NCI-H510A (cell line): ENCODE data around the gene MAIP1.

Experiments used
- DNase-seq: peaks from one replicate; lab custom pipeline; 2025; lab: John Stamatoyannopoulos, UW

The MAIP1 gene

DNA sequence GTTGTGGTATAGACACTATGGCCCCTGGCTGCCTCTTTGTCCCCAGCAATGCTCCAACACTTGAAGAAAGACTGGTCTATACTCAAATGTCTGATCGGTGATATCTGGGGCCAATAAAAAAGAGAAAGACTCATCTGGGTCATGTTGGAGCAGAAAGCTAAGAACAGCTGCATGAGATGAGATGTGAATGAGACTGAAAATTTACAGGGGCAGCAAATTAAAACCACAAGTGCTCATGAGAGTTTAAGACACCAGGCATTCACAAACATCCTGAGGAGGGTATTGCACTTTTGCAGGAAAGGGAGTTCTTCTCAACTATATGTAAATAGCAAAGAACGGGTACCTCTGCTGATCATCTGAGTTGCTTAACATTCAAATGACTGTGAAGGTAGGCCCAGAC lies 36.3 kb downstream of the MAIP1 start:
- DNase-seq, result no peak

DNA sequence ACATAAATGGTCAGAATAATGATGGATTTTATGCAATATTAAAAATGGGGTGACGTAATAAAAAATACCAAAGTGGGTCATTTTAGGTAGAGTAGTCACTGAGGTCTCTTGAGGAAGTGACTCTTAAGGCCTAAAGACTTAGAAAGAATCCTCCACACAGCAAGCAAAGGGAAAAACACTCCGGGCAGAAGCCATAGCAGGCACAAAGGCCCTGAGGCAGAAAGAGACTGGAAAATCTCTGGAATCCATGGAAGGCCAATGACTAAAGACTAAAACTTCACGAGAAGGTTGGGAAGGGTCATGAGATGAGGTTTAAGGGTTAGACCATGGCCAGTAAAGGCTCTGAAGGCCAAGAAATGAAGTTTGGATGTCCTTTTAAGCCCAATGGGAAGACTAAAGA lies 36.9 kb downstream of the MAIP1 start:
- no peak for DNase-seq

DNA sequence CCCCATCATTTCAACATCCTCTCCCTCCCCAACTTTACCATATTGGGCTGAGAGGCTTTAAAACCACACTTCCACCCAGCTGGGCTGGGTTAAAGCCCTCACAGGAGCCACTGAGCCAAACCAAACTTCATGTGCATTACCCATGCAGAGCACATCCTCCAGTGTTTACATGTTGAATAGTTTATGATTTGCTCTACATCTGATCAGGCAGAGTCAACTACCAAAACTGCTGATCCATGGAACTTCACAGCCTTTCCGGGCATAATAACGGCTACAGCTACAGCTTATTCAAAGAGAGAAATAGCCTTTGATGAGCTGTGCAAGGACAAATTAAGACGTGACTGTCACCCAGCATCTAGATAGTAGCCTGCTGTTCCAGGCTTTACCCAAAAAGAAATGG lies 39.0 kb downstream of the MAIP1 start:
- DNase-seq, result no peak

DNA sequence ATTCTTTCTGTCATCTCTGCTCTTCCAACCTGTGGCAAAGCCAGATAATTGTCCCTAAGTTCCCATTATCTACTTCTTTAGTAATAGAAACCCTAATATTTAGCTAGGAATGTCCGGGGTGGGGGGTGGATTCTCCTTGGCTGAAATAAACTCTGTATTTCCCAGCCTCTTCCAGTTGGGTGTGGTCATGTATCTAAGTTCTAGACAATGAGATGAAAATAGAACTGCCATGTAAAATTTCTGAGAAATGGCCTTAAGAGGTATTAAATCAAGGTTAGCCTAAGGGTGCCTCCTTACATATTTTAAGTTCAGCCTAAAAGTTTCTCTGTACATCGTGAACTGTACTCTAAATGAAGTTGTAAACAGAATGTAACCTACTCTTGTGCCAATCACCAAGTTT lies 39.5 kb downstream of the MAIP1 start:
- DNase-seq, result no peak

DNA sequence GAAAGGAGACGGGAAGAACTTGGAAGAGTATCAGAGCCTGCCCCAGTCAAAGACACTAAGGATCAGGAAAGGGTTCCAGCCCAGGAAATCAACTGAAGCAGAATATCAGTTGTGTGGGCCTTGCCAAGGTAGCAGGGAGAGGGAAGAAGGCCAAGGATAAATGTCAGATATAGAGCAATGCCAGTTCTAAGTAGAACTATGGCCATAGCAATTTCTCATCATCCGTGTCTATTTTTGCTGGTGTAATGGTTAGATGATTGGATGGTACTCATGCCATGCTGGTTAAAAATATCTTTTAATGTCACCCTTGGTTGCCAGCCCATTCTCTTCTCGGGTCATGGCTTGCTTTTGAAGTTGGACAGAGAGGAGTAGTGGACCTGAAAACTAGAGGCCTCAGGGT lies 41.9 kb downstream of the MAIP1 start:
- DNase-seq, result no peak

DNA sequence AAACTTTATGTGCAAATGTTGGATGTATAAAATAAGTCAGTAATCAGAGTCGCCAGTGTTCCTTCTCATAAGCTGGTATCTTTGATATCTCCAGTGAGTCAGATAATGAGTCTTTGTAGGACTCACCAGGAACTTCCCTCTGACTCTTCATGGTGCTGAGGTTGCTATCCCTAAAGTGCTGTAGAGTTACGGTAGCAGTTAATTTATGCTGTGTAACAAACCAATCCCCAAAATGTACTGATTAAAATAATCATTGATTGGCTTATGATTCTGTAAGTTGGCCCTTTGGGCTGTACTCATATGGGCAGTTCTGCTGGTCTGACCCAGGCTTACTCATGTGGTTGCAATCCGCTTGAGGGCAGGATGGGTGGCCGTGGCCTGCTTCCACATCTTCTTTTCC lies 43.8 kb downstream of the MAIP1 start:
- DNase-seq, result no peak

DNA sequence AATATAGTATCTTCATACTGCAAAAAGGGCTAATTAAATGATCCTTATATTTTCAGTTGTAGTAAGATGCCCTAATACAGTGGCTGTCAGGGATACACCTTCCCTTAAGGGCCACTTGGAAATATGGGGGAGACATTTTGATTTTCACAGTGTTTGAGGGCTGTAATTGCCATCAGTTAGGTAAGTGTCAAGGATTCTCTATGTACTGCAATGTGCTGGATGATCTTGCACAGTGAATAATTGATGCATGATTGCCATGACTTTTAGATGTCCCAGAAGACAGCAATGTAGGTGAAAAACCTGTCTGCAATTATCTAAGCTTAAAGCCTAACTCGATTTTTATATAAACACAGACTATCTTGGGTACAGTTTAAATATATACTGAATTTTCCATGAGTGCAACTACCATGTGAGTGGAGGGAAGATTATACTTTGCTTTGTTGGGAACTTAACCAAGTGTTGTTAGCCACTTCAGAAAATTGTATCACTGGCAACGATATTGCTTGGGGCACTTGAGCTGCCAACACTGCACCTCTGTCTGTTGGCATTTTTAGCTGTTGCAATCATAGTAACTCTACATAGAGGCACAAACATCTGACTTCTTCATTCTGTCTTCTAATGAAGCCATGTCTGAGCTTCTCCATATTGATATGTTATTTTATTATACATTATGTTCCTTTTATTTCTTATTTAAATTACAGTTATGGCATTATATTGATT lies 45.2 kb downstream of the MAIP1 start:
- DNase-seq, result no peak

DNA sequence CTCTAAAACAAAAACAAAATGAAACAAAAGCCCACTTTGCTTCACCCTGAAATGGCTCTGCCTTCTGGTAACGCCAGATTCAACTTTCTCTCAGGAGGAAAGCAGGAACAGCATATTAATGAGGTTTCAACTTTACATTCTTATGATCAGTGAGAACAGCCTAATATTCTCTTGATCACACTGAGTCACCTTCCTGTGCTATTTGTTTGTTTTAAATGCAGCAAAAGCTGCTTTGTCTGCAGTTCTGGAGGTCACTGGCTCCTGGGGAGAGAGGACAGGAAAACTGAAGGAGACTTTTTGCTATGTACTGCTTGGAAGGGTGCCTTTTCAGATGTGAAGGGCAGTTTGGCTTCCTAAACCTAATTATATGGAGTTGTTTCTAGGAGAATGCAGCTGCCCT lies 48.1 kb downstream of the MAIP1 start:
- DNase-seq, result no peak

DNA sequence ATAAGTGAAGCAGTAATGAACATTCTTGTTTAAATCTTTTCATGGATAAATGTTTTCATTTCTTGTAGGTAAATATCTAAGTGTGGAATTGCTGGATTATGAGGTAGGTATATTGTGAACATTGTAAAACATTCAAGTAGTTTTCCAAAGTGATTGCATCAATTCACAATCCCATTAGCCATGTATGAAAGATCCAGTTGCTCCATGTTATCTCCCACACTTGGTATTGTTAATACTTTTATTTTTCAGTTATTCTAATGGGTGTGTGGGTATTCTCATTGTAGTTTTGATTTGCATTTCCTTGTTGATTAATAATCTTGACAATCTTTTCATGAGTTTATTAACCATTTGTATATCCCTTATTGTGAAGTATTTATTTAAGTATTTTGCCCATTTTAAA lies 50.3 kb downstream of the MAIP1 start:
- DNase-seq, result no peak

DNA sequence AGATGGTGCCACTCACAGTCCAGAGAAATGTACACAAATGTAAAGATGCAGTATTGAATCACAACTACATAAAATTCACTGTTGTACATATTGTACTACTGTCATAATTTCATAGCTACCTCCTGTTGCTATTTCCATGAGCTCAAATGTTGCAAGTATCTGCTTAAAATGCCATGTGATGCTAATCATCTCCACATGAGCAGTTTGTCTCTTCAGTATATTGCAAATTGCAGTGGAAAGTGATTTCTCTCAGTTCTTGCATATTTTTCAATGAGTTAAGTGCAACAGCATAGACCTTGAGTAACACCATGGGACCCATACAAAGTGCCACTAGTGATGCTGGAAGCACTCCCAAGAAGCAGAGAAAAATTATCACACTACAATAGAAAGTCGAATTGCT lies 51.9 kb downstream of the MAIP1 start:
- DNase-seq, result no peak

DNA sequence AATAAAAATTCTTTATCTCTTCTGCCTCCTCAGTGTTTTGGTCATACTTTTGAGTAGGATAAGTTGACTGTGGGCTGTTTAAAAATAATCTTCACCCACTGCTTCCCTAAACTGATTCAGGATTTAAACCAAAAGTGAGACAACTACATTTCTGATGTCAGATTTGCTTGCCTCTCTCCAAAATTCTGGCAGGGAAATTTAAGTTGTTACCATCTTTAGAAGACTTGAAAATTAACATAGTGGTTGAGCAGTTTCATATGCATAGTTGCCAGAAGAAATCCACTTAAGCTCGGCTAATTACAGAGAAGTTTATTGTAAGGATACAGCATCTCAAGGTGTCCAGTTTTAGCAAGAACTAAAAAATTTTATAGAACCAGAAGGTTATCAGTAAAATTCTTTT lies 57.0 kb downstream of the MAIP1 start:
- no peak for DNase-seq
